GM10266 (cell line): ENCODE results near the gene TFB2M.
"Not testable (repeated sequence)": the region's sequence is repeated elsewhere in the genome, so short reads cannot be mapped to it uniquely, and the experiment has no call there.

Source experiments
- DNase-seq: peaks from one replicate; pipeline ENCODE4 v3.0.0; 2012; ENCODE audit errors: extremely low spot score
- CTCF ChIP-seq: IDR thresholded peaks from 2 replicates; pipeline ENCODE4 v1.5.1; 2012; ENCODE audit warnings: mild to moderate bottlenecking, low read depth; ENCODE audit not compliant: control insufficient read depth, insufficient read depth; ENCODE audit errors: missing control alignments

The TFB2M gene

GRCh38 chr1:246591504-246591903 is 25.4 kb upstream of the TFB2M start:
- no peak for TF ChIP-seq CTCF
- peak; percentile 77 for DNase-seq

- no peak for DNase-seq
- no peak for TF ChIP-seq CTCF
Measured at GRCh38 chr1:246591047-246591446, 25.0 kb upstream of the TFB2M start.

GRCh38 chr1:246589919-246590318 is 23.9 kb upstream of the TFB2M start:
- DNase-seq, result not testable (repeated sequence)

GRCh38 chr1:246588159-246588721 is 22.2 kb upstream of the TFB2M start:
- no peak for DNase-seq
- no peak for TF ChIP-seq CTCF

- TF ChIP-seq CTCF, result no peak
- DNase-seq, result no peak
Measured at GRCh38 chr1:246587606-246588005, 21.5 kb upstream of the TFB2M start.

GRCh38 chr1:246587032-246587431 is 21.0 kb upstream of the TFB2M start:
- no peak for TF ChIP-seq CTCF
- no peak for DNase-seq

- DNase-seq, result no peak
- TF ChIP-seq CTCF, result no peak
Measured at GRCh38 chr1:246583448-246584185, 17.6 kb upstream of the TFB2M start.
